ENCODE data around the gene FSTL4. TPM values are rescaled to one million over a fixed set of nuclear protein-coding genes. Genes with fewer than 3 reads are reported as not detected.

FSTL4 gene
- polyA plus RNA-seq, 1 donor from 2014 or later: not detected

- Mint-ChIP-seq H3K36me3 (no peaks in the 10 kb centered on the region), H3K27me3 (peaks cover 5% of the 10 kb centered on the region), H3K27ac (no peak overlapping the region), H3K4me3 (no peak overlapping the region), H3K4me1 (no peaks in the 10 kb centered on the region), H3K9me3 (peaks cover 0 to 2% (median 0%) of the 10 kb centered on the region in 3 donors)
Measured at GRCh38 chr5:133523013-133523658, 89.2 kb downstream of the FSTL4 start.

- Mint-ChIP-seq H3K4me3 (no peak overlapping the region), H3K9me3 (peaks cover 0 to 2% (median 0%) of the 10 kb centered on the region in 3 donors), H3K36me3 (peaks cover 2% of the 10 kb centered on the region), H3K4me1 (no peaks in the 10 kb centered on the region), H3K27me3 (peaks cover 7% of the 10 kb centered on the region), H3K27ac (no peak overlapping the region)
Measured at GRCh38 chr5:133521801-133522200, 90.5 kb downstream of the FSTL4 start.

DNA sequence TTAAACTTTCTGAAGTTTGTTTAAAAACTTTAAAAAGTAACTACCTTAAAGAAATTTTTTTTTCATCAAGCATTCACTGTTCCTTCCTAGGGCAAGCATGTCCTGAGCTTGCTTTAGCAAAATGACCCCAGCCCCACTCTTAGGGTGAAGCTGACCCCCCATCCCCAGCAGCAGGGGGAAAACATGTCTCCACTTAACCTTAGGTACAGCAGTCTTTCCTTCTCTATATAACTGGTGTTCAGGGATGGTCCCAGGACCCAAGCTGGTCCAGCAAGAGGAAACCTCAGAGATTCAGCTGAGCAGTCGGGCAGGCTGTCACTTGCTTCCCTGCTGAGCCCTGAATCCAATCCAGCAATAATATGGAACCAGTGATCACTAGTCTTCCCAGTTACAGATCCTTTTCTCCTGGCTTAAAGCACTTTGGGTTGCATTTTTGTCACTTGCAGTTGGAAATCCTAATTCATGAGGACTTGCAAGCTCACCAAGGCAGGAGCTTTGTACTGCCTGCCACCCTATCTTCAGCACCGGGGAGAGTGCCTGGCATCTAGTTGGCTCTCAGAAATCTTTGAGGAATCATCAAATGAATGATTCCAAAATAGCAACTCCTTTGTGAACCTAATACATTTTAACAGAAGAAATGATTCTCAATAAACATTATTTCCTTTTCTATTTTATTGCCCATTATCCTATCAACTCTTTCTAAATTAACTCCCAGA, 91.2 kb downstream of the FSTL4 start:
- H3K4me1 Mint-ChIP-seq: no peaks in the 10 kb centered on the region
- H3K36me3 Mint-ChIP-seq: peaks cover 2% of the 10 kb centered on the region
- peaks cover 0 to 2% (median 0%) of the 10 kb centered on the region in 3 donors for H3K9me3 Mint-ChIP-seq
- peaks cover 4% of the 10 kb centered on the region for H3K27me3 Mint-ChIP-seq
- H3K27ac Mint-ChIP-seq: no peak overlapping the region
- no peak overlapping the region for H3K4me3 Mint-ChIP-seq

DNA sequence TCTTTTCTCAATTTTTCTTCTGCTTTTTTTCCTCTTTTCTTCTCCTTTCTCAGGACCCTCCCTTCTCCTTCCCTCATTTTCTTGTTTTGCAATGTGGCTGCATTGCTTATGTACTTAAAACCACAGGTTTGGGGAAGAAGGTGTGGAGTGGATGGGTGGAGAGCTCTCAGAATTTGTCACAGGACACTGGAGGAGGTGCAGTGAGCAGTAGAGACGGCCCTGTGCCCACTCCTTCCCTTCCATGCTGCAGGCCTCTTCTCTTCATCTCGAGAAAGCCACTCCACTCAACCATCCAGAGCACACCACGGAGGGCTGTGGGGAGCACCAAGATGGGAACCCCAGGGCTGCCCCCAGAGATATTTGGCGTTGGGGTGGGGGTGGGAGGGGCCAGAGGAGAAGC, 92.3 kb downstream of the FSTL4 start:
- peaks cover 4% of the 10 kb centered on the region for H3K27me3 Mint-ChIP-seq
- no peak overlapping the region for H3K4me3 Mint-ChIP-seq
- no peaks in the 10 kb centered on the region for H3K4me1 Mint-ChIP-seq
- H3K36me3 Mint-ChIP-seq: peaks cover 2% of the 10 kb centered on the region
- no peaks in the 10 kb centered on the region for H3K9me3 Mint-ChIP-seq
- H3K27ac Mint-ChIP-seq: no peak overlapping the region

DNA sequence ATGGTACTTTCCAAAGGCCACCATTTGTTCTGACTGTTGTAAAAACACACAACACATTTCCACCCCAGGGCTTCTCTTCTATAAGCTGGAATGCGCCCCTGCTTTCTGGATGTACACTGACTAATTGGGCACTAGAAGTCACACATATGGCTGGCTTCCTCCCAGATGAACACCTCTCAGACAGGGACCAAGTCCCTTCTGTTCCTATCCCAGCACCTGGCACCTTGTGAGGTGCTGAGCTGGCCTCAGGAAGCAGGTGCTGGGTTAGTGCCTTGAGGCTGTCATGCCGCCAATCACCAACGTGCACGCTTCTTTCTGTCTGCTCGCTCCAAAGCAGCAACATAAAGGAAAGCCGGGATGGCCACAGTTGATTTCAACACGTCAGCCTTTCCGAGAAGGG, 93.2 kb downstream of the FSTL4 start:
- Mint-ChIP-seq H3K27ac (peak overlapping the region in 1 of 3 donors; percentile 48), H3K36me3 (peaks cover 2% of the 10 kb centered on the region), H3K4me3 (no peak overlapping the region), H3K4me1 (no peaks in the 10 kb centered on the region), H3K27me3 (peaks cover 4% of the 10 kb centered on the region), H3K9me3 (no peaks in the 10 kb centered on the region)

DNA sequence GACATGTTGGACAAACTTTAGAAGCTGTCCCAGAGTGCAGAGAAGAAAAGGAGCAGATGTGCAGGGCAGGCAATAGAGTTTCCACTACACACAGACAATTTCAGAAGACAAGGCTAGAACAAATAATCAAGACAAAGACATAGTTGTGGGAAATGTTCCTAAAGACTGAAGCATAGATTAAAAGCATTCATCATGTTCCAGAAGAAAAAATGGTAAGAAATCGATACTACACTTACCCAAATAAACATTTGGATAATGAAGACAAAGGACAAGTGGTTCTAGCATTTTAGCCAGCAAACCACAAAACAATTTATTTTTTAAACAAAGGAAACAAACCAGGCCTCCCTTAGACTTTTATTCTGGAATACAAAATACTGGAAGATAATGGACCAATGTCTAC, 97.9 kb downstream of the FSTL4 start:
- H3K4me1 Mint-ChIP-seq: no peaks in the 10 kb centered on the region
- no peak overlapping the region for H3K27ac Mint-ChIP-seq
- peaks cover 22% of the 10 kb centered on the region for H3K27me3 Mint-ChIP-seq
- no peaks in the 10 kb centered on the region for H3K9me3 Mint-ChIP-seq
- H3K4me3 Mint-ChIP-seq: no peak overlapping the region
- peaks cover 2% of the 10 kb centered on the region for H3K36me3 Mint-ChIP-seq

DNA sequence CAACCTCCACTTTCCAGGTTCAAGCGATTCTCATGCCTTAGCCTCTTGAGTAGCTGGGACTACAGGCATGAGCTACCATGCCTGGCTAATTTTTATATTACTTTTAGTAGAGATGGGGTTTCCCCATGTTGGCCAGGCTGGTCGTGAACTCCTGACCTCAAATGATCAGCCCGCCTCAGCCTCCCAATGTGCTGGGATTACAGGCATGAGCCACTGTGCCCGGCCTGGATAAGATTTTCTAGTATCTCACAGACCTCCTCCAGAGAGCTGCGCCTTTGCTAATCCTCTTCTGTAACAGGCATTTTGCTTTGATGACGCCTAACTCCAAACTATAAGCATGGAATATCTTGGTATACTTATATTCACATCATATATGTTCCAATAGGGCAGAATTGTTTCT, 99.4 kb downstream of the FSTL4 start:
- no peak overlapping the region for H3K4me3 Mint-ChIP-seq
- peaks cover 2% of the 10 kb centered on the region for H3K36me3 Mint-ChIP-seq
- H3K9me3 Mint-ChIP-seq: no peaks in the 10 kb centered on the region
- no peaks in the 10 kb centered on the region for H3K4me1 Mint-ChIP-seq
- peaks cover 22% of the 10 kb centered on the region for H3K27me3 Mint-ChIP-seq
- no peak overlapping the region for H3K27ac Mint-ChIP-seq

DNA sequence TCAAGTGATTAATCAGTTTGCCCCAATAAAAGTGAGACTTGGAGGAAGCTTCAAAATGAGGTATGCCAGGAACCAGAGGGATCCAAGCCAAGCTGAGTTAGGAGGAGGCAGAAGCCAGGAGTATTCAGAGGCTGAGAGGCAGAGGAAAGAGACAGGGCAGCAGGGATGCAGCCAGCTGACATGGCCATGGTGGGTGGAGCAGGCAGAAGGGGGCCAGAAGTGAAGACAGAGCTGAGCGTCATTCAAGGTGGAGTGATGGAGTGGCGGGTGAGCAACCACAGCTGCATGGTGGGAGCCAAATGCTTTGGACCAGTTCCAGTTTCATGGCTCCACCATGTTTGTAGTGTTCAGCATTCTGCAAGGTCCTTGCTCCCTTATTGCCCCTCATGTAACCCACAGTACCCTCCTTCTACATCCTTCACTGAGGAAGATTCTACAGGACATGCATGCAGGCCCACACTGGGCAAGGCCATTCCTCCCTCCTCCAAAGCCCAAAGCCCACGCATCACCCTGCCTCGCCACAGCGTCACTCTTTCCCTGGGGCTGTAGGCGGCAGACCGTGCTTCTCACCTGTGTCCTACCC, 100.6 kb downstream of the FSTL4 start:
- Mint-ChIP-seq H3K9me3 (no peaks in the 10 kb centered on the region), H3K27ac (no peak overlapping the region), H3K4me3 (no peak overlapping the region), H3K36me3 (no peaks in the 10 kb centered on the region), H3K27me3 (peaks cover 20% of the 10 kb centered on the region), H3K4me1 (no peaks in the 10 kb centered on the region)

GRCh38 chr5:133510634-133511262, 101.6 kb downstream of the FSTL4 start:
- no peaks in the 10 kb centered on the region for H3K36me3 Mint-ChIP-seq
- no peak overlapping the region for H3K4me3 Mint-ChIP-seq
- no peaks in the 10 kb centered on the region for H3K9me3 Mint-ChIP-seq
- no peaks in the 10 kb centered on the region for H3K4me1 Mint-ChIP-seq
- no peak overlapping the region for H3K27ac Mint-ChIP-seq
- peaks cover 20% of the 10 kb centered on the region for H3K27me3 Mint-ChIP-seq

- no peak overlapping the region for H3K4me3 Mint-ChIP-seq
- no peak overlapping the region for H3K27ac Mint-ChIP-seq
- H3K4me1 Mint-ChIP-seq: no peaks in the 10 kb centered on the region
- peaks cover 21% of the 10 kb centered on the region for H3K27me3 Mint-ChIP-seq
- H3K9me3 Mint-ChIP-seq: no peaks in the 10 kb centered on the region
- H3K36me3 Mint-ChIP-seq: no peaks in the 10 kb centered on the region
Measured at GRCh38 chr5:133509742-133510079, 102.6 kb downstream of the FSTL4 start.

DNA sequence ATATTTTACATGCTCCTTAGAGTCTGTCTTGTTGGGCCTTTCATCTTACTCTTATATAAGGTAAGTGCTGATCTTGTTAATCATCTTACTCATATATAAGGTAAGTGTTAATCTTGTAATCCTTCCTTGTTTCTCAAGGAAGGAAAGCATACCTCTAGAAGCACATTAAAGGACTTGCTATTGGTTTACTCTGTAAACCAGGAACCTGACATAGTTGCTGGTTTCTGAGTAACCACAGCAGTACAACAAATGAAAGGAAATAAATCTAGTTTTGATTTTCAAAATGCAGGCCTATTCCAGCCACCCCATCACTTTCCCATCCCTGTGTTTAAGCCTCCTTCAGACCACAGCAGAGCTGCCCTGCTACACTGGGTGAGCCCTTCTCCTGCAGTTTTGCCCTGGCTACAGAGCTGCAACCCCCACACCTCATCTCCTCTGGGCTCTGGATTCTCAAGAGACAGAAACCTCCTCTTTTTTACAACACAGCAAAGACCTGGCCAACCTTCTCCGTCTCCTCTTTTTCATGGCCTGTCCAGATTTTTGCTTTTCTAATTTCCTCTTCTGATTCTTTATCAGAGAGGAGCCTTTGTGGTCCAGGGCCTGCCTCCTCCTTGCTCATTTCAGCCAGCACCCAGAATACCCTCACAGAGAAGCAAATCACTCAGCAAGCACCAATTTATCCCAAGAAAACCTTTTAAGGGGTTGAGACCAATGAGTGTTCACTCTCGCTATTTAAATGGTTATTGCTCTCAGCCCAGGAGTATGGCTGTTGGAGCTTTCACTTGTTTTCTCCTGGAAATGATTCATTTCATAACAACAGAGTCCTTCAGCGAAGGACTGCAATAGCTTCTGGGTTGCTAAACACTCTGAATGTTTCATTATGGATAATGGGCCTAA, 103.2 kb downstream of the FSTL4 start:
- no peak overlapping the region for H3K27ac Mint-ChIP-seq
- peaks cover 22% of the 10 kb centered on the region for H3K27me3 Mint-ChIP-seq

GRCh38 chr5:133508331-133508730, 104.0 kb downstream of the FSTL4 start:
- Mint-ChIP-seq H3K9me3 (no peaks in the 10 kb centered on the region), H3K27ac (no peak overlapping the region), H3K4me3 (no peak overlapping the region), H3K27me3 (peaks cover 22% of the 10 kb centered on the region), H3K36me3 (no peaks in the 10 kb centered on the region), H3K4me1 (no peaks in the 10 kb centered on the region)

More for the DNA sequence above, 103.2 kb downstream of the FSTL4 start:
- Mint-ChIP-seq H3K9me3 (no peaks in the 10 kb centered on the region), H3K4me3 (no peak overlapping the region), H3K4me1 (no peaks in the 10 kb centered on the region), H3K36me3 (no peaks in the 10 kb centered on the region)

GRCh38 chr5:133506181-133506580, 106.2 kb downstream of the FSTL4 start:
- no peaks in the 10 kb centered on the region for H3K9me3 Mint-ChIP-seq
- H3K4me3 Mint-ChIP-seq: no peak overlapping the region

DNA sequence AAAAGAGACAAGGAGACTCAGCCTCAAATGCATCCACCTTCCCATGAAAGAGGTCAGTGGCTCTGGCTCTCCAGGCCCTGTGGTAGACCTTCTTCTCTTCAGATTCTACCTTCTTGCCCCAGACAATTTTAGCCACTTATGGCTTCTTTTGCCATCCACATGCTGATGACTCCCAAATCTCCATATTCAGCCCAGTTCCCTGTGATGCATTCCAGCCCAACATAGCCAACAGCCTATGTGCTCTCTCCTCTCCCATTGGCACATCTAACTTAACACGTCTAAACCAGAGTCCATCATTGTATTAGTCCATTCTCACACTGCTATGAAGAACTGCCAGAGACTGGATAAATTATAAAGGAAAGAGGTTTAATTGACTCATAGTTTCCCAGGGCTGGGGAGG, 108.8 kb downstream of the FSTL4 start:
- H3K9me3 Mint-ChIP-seq: no peaks in the 10 kb centered on the region
- H3K27me3 Mint-ChIP-seq: peaks cover 11% of the 10 kb centered on the region
- no peak overlapping the region for H3K27ac Mint-ChIP-seq
- no peak overlapping the region for H3K4me3 Mint-ChIP-seq
- H3K36me3 Mint-ChIP-seq: no peaks in the 10 kb centered on the region
- no peaks in the 10 kb centered on the region for H3K4me1 Mint-ChIP-seq

More at GRCh38 chr5:133506181-133506580, 106.2 kb downstream of the FSTL4 start:
- peaks cover 4% of the 10 kb centered on the region for H3K27me3 Mint-ChIP-seq
- H3K27ac Mint-ChIP-seq: no peak overlapping the region
- no peaks in the 10 kb centered on the region for H3K4me1 Mint-ChIP-seq
- no peaks in the 10 kb centered on the region for H3K36me3 Mint-ChIP-seq

- no peak overlapping the region for H3K27ac Mint-ChIP-seq
- H3K9me3 Mint-ChIP-seq: no peaks in the 10 kb centered on the region
- H3K36me3 Mint-ChIP-seq: no peaks in the 10 kb centered on the region
- H3K4me1 Mint-ChIP-seq: no peaks in the 10 kb centered on the region
- no peak overlapping the region for H3K4me3 Mint-ChIP-seq
- H3K27me3 Mint-ChIP-seq: peaks cover 20% of the 10 kb centered on the region
Measured at GRCh38 chr5:133499895-133500294, 112.4 kb downstream of the FSTL4 start.
